GM18519 (cell line): ENCODE data around the gene PLD6.
"Not testable (repeated sequence)": the region's sequence is repeated elsewhere in the genome, so short reads cannot be mapped to it uniquely, and the experiment has no call there.

ENCODE experiments used
- ATAC-seq: cut with Tn5 transposase; IDR thresholded peaks from one replicate; pipeline ENCODE4 v1.9.1; 2021; ENCODE audit warnings: mild to moderate bottlenecking, moderate library complexity; ENCODE audit not compliant: unreplicated experiment, low FRiP score

PLD6 gene

DNA sequence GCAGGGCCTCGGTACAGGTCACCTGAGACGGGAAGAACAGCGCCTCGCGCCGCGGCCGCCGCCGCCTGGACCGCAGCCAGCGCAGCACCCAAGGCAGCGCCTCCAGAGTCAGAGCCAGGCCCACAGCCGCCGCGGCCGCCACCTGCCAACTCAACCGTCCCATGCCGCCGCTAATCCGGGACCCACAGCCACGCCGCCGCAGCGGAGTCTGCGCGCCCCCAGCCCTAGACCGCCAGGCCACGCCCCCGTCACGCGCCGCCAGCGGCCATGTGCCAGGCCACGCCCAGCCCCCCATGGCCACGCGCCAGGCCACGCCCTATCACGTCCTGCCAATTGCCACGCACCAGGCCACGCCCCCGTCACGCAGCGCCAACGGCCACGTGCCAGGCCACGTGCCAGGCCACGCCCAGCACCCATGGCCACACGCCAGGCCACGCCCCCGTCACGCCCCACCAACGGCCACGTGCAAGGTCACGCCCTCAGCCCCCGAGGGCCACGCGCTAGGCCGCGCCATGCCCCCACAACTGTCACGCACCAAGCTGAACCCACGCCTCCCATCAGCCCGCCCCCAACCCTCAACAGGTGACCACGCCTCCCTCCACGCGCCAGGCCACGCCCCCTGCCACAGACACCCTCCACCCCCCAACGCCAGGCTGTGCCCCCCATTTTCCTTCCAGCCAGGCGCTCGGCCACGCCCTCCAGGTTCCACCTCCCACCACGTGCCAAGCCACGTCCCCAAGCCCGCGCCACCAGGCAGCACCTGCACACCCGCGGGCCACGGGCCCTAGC lies at the start of gene PLD6:
Gene PLD6 (minus strand): TSS at position 210 of the 789 bp plus-strand sequence. CDS start 47 bp downstream, at position 163.
- ATAC-seq, result no peak

DNA sequence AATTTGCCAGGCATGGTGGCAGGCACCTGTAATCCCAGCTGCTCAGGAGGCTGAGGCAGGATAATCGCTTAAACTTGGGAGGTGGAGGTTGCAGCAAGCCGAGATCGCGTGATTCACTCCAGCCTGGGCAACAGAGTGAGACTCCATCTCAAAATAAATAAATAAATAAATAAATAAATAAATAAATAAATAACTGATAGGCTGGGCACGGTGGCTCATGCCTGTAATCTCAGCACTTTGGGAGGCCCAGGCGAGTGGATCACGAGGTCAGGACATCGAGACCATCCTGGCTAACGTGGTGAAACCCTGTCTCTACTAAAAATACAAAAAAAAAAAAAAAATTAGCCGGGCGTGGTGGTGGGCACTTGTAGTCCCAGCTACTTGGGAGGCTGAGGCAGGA lies 49.6 kb upstream of the PLD6 start:
- not testable (repeated sequence) for ATAC-seq

- no peak for ATAC-seq
Observed at GRCh38 chr17:17254036-17254435, 47.9 kb upstream of the PLD6 start.

DNA sequence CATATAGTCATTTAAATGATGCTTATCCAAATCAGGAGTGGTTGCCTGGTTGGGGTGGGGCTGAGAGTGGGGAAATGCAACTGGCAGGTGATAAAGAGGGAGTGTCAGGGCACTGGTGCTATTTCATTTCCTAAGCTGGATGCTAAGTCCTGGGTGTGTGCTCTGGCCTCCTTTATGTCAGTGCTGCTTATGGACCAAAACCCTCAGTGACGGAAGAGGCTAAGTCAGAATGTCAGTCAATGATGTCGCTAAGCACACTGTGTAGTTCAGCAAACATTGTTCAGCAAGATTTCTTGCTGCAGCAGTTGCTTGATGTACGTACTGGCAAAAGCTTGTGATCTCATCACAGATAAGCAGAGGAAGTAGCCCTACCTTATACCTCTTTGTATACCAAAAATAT lies 47.3 kb upstream of the PLD6 start:
- ATAC-seq, result no peak

GRCh38 chr17:17252149-17252661 lies 46.1 kb upstream of the PLD6 start:
- ATAC-seq, result no peak

DNA sequence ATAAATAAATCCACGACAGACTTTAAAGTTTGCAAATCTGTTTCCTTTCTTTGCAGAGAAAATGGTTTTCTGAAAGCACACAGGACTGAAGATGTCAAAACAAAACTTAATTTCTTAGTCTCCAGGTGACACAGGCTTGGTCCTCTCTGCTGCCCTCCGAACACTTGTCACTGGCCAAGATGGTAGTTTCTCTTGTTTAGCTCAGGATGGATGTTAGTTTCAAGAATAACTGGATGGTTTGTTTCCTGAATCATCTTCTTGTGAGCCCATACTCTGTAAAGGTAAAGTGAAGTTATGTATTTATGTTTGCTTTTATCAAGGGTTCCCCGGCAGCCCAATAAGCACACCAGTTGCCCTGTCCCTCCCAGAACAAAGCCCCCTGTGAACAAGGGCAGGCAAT lies 40.7 kb upstream of the PLD6 start:
- ATAC-seq, result no peak

GRCh38 chr17:17243163-17243562 lies 37.0 kb upstream of the PLD6 start:
- ATAC-seq, result no peak

- no peak for ATAC-seq
Observed at GRCh38 chr17:17242246-17242645, 36.1 kb upstream of the PLD6 start.

- no peak for ATAC-seq
Observed at GRCh38 chr17:17241656-17242055, 35.5 kb upstream of the PLD6 start.

DNA sequence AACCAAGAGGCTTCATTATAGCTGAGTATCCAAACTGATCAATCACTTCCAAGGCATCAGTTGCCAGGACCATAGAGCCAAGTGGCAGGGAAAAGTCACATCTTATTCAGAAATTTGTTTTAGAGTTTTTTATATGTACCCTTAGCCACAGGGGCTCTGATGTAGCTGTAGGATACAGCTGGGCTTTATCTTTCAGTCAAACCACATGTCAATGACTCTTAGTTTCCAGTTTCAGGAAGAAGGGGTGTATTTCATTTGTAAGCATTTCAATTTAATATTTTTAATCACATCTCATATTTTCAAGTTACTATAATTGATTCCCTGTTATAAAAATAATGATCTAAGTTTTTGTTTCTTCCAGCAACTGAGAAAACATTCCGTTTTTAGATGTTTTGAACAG lies 33.7 kb upstream of the PLD6 start:
- ATAC-seq, result no peak

GRCh38 chr17:17237026-17237799 lies 31.1 kb upstream of the PLD6 start, which contains the start of gene FLCN:
Gene FLCN, minus strand, starts transcription at chr17:17237168. Its CDS starts 9,031 bp downstream, at chr17:17228137.
- ATAC-seq, result no peak

DNA sequence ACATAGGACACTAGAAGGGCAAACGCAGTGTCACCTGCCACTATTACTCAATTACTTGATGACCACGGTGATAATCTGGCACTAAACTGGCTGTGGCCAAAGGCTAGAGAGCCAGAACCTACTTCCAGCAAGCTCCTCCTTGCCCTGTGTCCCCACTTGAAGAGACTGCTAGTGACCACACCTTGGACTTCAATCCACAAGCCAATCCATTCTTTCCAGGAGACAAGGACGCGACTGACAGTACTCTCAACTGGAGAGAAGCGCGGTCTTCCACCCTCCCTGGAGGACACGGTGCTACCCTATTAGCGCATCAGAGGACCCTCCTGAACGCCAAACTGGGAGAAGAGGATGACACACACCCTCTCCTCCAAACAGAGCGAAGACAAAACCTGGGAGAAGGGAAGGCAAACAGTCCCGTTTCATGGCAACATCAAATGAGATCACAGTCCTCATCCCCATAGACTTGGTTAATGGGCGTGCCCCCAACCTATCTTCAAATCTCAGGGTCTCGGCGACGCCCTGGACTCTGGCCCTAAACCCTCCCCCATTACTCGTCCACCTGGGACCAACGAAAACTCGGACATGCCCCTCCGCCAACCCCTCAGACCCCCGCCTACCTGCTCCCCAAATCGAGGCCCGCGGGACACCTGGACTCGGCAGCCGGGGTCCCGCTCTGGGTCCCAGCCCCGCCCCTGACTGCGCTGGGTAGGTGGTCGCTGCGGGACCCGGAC lies 30.3 kb upstream of the PLD6 start:
- ATAC-seq, result no peak

DNA sequence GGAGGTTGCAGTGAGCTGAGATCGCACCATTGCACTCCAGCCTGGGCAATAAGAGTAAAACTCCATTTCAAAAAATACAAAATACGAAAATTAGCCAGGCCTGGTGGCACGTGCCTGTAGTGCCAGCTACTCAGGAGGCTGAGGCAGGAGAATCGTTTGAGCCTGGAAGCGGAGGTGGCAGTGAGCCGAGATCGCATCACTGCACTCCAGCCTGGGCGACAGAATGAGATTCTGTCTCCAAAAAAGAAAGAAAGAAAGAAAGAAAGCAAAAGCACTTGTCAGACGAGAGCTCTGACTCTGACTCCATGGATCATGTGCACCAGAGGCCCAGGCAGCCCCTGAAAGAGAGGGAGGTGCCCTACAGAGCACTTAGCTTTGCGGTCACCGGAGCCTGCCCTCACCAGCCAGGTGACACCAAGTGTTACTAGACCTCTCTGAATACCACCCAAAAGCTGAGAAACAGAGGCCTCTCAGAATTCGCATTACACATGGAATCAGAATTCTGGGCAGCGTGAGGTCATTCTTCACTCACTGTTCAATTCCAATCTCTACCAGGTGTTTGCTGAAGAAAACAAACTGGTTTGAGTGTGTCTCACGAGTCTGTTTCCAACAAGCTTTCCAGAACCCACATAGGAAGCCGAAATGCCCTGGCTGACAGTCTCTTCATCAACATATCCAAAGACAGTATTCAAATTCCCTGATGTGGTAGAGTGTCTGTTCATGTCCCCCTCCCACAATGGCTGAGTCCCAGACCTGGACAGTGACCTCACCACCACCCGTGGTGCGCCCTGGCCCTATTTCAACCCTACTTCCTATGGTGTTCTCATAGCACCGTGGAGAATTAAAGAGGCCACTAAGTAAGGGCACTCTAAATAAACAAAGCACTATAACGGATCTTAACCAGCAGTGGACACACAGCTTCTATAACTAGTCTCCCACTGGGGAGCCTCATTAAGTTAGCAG lies 29.4 kb upstream of the PLD6 start:
- no peak for ATAC-seq

GRCh38 chr17:17232303-17232621 lies 26.1 kb upstream of the PLD6 start:
- no peak for ATAC-seq

DNA sequence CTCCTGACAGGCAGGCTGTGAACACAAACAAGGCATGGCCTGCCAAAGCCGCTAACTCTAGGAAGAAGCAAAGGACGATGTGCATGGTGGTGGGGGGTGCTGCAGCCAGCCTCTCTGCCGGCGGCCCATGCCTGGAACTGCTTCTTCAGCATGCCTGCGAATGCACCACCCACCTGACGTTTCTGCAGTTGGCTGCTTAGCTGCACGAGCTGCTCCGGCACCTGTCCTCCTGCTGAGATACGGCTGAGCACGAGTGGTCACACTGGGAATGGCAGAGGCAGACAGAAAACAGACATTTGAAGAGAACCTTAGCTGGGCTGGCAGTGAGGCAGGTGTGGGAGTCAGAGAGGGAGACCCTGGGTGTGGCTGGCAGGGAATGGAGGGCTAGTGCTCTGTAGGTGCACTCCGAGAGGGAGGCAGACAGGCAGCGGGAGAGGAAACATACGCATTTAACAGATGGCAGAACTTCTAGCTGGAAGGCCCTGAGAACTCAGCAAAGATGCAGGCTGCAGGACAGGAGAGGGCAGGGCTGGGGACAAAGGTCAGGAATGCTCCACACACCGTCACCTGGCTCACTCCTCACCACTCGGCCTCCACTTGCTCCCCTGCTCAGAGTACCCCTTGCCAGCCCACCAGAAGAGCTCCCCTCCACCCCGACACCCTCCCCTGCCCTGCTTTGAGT lies 25.6 kb upstream of the PLD6 start:
- ATAC-seq, result no peak

DNA sequence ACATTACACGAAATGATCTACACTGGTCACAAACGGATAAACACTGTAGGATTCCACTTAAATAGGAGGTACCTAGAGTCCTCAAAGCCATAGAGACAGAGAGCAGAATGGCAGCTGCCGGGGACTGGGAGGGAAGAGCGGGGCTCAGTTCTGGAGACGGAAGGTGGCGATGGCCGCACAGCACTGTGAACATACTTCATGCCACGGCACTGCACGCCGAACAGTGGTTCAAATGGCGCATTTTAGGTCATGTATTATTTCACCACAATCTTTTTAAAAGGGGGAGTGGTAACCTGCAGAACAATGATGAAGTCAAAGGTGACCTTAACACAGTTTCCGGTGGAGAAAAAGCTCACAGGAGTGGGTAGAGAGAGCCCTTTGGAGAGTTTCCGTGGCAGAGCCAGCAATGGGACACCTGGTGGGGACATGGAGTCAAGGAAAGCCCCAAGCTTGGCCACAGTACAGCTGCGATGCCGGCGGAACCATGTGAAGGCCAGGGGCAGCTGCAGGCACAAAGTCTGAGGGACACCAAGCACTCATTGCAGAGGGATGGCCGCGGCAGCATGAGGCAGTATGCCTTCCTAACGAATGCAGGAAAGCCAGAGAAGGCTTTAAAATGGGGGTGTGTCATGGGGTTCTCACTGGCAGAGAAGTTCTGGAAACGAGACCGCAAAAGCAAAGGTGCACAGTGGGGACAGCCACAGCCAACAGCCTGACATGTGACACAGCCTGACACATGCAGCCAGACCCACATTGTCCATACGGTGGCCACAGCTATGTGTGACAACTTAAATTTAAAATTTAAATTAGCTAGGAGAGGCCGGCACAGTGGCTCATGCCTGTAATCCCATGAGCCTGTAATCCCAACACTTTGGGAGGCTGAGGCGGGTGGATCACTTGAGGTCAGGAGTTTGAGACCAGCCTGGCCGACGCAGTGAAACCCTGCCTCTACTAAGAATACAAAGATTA lies 23.6 kb upstream of the PLD6 start:
- ATAC-seq, result no peak

DNA sequence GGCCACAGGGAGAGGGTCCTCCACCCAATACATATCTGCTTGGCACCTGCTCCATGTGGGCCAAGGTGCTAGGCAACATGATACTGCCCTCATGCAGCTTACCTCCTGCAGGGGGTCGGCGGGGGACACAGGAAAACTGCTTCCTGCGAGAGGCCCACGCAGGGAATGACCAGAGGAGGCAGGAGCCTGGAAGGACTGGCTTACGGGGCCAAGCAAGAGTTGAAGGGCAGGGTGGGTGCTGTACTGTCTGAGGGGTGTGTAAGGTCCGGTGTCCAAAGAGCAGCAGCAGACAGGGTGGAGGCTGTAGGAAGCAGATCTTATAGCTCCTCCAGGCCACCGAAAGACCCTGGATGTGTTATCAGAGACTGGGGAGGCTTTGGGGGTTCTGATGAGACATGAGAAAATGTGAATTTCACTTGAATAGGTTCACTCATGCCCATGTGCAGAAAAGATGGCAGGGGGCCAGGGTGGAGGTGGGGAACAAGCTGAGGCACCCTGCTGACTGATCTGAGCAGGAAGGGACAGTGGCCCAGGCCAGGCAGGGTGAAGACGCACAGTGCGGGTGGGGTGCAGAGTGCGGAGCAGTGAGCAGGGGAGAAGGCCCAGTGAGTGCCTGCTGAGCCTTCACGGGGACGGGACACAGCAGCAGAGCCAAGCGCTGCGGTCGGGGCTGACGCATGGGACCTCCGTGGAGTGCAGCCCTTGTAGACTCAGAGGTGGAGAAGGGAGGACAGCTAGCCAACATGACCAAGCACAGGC lies 22.6 kb upstream of the PLD6 start:
- no peak for ATAC-seq
